ENCODE data around the gene TAOK2. TPM values are rescaled to one million over a fixed set of nuclear protein-coding genes. Genes with fewer than 3 reads are reported as not detected.

The TAOK2 gene
- total and polyA plus RNA-seq, 2 of the 4 experiments (the other 2 are of a cell fraction) = 23.0 to 31.7 TPM

- no peak overlapping the region for H3K14ac ChIP-seq (replicated peaks; ENCODE audit: low read depth, low read length)
- no peak overlapping the region for H2AFZ ChIP-seq (replicated peaks; ENCODE audit: low read length, poor library complexity)
- H3K9ac ChIP-seq (ENCODE audit: low read depth, low read length) = no peak overlapping the region
- no peak overlapping the region for H3K18ac ChIP-seq (ENCODE audit: low read depth, low read length)
- in situ Hi-C loops (cut with MboI; ENCODE audit: low sequenced_read_pairs) (no loop called here), intact Hi-C loops (cut with micrococcal nuclease) (no loop called here), dilution Hi-C loops (cut with HindIII; ENCODE audit: low sequenced_read_pairs, unreplicated experiment) (no loop called here)
- no peak overlapping the region for H2BK120ac ChIP-seq (ENCODE audit: low read depth, low read length)
- H4K8ac ChIP-seq (ENCODE audit: low read depth in 2 of 2, low read length in 2 of 2) = no peak overlapping the region
- no peak overlapping the region for H3K4me3 ChIP-seq (ENCODE audit: insufficient read depth, low read depth, low read length)
- ATAC-seq (ENCODE audit: low read depth) = no peak
- no peak overlapping the region for H3K27ac ChIP-seq (ENCODE audit: insufficient read depth, low read length)
- H3K4me2 ChIP-seq (ENCODE audit: low read depth, low read length) = no peak overlapping the region
- POLR2A ChIA-PET (ENCODE audit: unreplicated experiment) = no interaction called here
- H2BK15ac ChIP-seq (ENCODE audit: low read depth, low read length) = no peak overlapping the region
- BruUV-seq (replicated peaks) = no TSS peak
- H3K9me1 ChIP-seq (ENCODE audit: insufficient read depth, low read length) = 0 out of 2 replicates have a peak, but pooled peaks cover 3% of the 10 kb centered on the region
- H4K5ac ChIP-seq (ENCODE audit: low read depth, low read length) = no peak overlapping the region
- H3K56ac ChIP-seq (ENCODE audit: extremely low read depth, insufficient read depth, low read length) = no peak overlapping the region
- no peak overlapping the region for H2BK20ac ChIP-seq (ENCODE audit: low read depth, low read length)
- H3K27me3 ChIP-seq (ENCODE audit: control insufficient read depth, insufficient read depth, low read length) = no peaks in the 10 kb centered on the region
- no peaks in the 10 kb centered on the region; the same call in 1 of the 2 replicates for H4K20me1 ChIP-seq (ENCODE audit: insufficient read depth, low read length)
- H3K36me3 ChIP-seq (ENCODE audit: control insufficient read depth, insufficient read depth, low read length) = no peaks in the 10 kb centered on the region
- DNase-seq = no peak
- H4K91ac ChIP-seq (ENCODE audit: insufficient read depth, low read depth, low read length) = no peak overlapping the region
- H3K23ac ChIP-seq (ENCODE audit: low read depth, low read length) = no peak overlapping the region
- no peak overlapping the region for H2AK9ac ChIP-seq (replicated peaks; ENCODE audit: low read depth, low read length, poor library complexity)
- WGBS, 2 experiments (ENCODE audit: extremely low coverage in 2 of 2, insufficient read length in 1 of 2) = 100% methylated on average over 1 of the region's 4 CpGs; no CpG with 5 or more reads in 1 of the 2 experiments
- H2BK5ac ChIP-seq (ENCODE audit: low read depth, low read length, poor library complexity, severe bottlenecking) = no peak overlapping the region
- TF ChIP-seq CEBPB (IDR thresholded peaks at IDR 0.05; ENCODE audit: low read depth, low read length) (no peak), RAD21 (IDR thresholded peaks at IDR 0.05; ENCODE audit: low read length) (no peak)
- H3K4me1 ChIP-seq (ENCODE audit: control insufficient read depth, insufficient read depth, low read length) = peaks cover 4% of the 10 kb centered on the region
- CTCF ChIA-PET = no interaction called here
- H3K9me3 ChIP-seq (ENCODE audit: control insufficient read depth, insufficient read depth, low read length) = 0 out of 2 replicates have a peak, but pooled peaks cover 2% of the 10 kb centered on the region
- H3K79me1 ChIP-seq (ENCODE audit: low read depth in 1 of 2, low read length in 2 of 2) = no peaks in the 10 kb centered on the region
- H2AK5ac ChIP-seq (ENCODE audit: low read depth, low read length) = no peak overlapping the region
- no peak overlapping the region for H3K4ac ChIP-seq (ENCODE audit: low read depth, low read length)
These were observed 33.0 kb upstream of the TAOK2 start for GRCh38 chr16:29940656-29941055.
